Measurements from ENCODE around the gene TCF15. TPM values are rescaled to one million over a fixed set of nuclear protein-coding genes. Genes with fewer than 3 reads are reported as not detected.

TCF15 gene
- total RNA-seq, 1 donor from 2014 or later: 7.0 TPM

DNA sequence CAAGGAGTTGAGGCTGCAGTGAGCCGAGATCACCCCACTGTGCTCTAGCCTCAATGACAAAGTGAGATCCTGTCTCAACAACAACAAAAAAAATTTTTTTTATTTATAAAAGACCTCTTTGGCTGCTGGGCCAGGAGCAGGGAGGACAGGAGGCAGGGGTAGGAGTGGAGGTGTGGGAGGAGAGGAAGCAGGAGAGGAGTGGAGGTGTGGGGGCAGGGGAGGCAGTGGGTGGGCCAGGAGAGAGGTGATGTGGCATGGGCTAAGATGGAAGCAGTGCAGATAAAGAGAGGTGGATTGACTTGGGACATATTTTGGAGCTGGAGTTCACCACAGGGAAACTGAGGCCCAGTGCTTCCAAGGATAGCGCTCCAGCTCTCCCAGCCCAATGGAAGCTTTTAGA, 53.1 kb downstream of the TCF15 start:
- DNase-seq (ENCODE audit: low spot score): no peak

DNA sequence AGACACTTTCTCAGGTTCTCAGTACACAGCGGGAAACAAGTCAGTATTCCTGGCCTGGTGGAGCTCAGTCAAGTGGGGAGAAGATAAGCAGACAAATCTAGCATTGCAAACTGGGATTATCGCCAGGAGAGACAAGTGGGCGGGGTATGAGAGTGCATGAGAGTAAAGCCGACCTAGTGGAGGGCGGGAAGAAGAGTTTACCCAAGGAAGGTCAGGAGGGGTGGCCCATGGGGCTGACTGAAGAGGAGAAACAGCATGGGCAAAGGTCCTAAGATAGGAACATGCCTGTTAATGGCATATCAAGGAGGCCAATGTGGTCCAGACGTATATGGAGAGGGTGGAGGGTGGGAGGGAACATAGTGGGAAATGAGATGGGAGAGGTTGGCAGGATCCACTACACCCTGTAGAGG, 54.1 kb downstream of the TCF15 start:
- DNase-seq (ENCODE audit: low spot score): no peak

Other genes starting within 250 kb of the TCF15 start
- 9.4 TPM for gene TRIB3, start 229.5 kb downstream of the TCF15 start, total RNA-seq
- 60.1 TPM for gene RBCK1, start 202.0 kb downstream of the TCF15 start, total RNA-seq
- gene TBC1D20, start 147.8 kb downstream of the TCF15 start, total RNA-seq: 47.0 TPM
- gene CSNK2A1, start 66.5 kb downstream of the TCF15 start, total RNA-seq: 132 TPM
- gene SRXN1, start 42.9 kb upstream of the TCF15 start, total RNA-seq: 41.5 TPM
- gene SCRT2, start 65.5 kb upstream of the TCF15 start, total RNA-seq: not detected
- gene SLC52A3, start 158.2 kb upstream of the TCF15 start, total RNA-seq: 2.2 TPM
- 3.7 TPM for gene FAM110A, start 223.4 kb upstream of the TCF15 start, total RNA-seq

Measured in mesenteric fat pad (tissue), 1 donor.